GM18867 (cell line): ENCODE results near the gene LDLRAD4.

Experiments
- ATAC-seq: cut with Tn5 transposase; IDR thresholded peaks from one replicate; pipeline ENCODE4 v1.9.1; 2021; ENCODE audit warnings: mild to moderate bottlenecking, moderate library complexity; ENCODE audit not compliant: unreplicated experiment

Gene LDLRAD4

DNA sequence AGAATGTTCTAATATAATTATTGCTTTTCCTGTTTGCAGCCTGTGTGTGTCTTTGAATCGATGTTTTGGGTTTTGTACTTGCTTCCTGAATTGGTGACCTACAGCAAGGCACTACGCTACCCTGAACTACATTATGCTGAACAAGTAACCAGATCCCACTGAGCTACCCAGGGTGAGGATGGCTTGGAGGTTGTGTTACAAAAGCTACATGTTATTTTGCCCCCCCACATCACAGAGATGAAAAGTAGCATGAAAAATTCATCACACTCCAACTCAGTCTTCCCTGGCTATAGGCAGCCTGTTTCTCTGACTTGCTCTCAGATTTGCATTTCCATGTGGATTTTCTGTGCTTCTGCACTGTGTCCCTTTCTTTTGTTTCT lies 162.1 kb downstream of the LDLRAD4 start:
- ATAC-seq: no peak

DNA sequence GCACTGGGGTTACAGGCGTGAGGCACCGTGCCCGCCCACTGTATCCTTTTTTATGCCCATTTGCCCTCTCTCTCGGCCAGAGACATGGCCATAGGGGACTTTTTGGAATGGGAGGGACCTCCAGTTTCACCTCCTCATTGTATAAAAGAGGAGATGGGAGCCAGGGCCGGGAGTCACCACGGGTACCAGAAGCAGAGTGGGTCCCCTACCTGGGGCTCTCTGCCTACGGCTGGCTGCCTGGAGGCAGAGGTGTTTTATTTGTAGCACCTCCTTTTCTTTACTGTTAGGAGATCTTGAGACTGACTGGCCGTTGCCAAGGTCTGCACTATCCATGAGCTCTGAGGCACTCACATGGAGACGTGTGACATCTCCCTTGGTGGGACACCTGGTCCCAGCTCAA lies 162.8 kb downstream of the LDLRAD4 start:
- no peak for ATAC-seq

DNA sequence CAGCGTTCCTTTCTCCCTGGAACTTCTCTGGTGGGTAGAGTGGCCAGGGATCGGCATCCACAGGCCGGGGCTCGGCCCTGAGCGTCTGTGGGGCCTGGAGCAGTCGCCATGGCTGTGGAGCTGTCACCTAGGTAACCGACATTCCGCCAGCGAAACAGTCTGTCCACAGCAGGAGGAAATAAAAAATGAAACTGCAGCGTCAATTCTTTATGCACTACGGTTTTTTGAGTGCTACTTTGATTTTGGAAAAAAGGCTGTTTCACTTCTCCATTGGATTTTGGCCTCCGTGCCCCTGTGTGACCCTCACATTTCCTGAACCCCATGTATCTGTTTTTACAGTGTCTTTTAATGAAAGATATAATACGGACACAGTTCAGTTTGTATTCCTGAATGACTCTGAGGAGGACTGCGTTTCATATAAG lies 163.4 kb downstream of the LDLRAD4 start:
- ATAC-seq: peak; percentile 52

DNA sequence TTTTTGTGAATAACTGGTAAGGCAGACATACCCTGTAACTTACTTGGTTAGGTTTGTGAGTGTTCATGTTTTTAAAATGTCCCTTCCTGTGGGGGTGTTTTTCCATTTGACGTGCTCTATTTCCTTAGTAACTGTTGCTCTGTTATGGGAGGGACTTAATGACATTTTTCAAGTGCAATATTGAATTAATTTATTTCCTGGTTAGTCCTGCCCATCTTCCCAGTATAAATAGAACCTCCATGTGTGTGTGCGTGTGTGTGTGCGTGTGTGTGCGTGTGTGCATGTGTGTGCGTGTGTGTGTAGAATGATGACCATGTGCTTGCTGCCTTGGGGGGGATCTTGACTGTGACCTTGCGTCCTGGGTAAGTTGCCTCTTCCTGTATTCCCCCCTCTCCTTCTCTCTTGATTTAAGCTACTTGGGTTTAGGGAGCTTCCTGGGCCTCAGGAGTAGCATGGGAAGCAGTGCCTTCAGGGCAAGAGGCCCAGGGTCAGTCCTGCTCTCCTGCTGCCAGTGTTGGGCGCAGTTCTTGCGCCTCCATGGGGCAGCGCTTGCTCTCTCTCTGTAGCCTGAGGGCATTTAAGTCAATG lies 163.9 kb downstream of the LDLRAD4 start:
- no peak for ATAC-seq

DNA sequence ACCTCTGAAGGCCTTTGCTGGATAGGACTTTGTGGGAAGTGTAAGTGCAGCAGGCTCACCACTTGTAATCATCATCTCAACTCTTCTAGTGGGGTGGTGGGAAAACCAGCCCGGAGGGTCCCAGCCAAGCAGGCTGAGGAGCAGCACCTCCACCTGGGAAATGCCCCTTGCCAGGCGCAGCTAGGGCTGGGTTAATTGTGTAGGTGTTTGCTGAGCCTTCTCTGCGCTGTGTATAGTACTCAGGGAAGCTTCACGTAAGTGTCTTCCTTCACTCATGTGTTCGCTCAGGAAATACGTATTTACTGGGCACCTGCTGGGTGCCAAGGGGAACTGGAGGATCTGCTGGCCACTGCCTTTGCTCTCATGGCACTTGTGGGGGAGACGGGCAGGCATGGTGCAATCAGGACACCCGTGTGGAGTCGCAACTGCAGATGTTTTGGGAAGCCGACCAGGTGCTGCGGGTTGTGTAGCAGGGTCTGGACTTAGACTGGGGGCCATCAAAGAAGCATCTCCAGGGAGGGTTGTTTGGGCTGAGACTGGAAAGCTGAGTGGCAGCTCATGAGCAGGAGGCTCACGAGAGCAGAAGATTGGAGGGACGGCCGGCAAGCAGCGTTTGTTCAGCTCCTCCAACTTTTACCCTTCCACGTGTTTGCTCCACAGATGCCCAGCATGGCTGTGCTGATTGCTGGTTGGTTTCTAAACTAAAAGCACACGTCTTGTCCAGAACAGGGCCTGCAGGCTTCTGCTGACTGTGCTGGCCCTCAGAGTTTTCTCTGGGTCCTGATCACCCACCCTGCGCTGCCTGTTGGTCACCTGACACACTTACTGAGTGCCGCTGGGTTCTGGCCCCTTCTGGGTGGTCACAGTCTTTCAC lies 164.6 kb downstream of the LDLRAD4 start:
- no peak for ATAC-seq

DNA sequence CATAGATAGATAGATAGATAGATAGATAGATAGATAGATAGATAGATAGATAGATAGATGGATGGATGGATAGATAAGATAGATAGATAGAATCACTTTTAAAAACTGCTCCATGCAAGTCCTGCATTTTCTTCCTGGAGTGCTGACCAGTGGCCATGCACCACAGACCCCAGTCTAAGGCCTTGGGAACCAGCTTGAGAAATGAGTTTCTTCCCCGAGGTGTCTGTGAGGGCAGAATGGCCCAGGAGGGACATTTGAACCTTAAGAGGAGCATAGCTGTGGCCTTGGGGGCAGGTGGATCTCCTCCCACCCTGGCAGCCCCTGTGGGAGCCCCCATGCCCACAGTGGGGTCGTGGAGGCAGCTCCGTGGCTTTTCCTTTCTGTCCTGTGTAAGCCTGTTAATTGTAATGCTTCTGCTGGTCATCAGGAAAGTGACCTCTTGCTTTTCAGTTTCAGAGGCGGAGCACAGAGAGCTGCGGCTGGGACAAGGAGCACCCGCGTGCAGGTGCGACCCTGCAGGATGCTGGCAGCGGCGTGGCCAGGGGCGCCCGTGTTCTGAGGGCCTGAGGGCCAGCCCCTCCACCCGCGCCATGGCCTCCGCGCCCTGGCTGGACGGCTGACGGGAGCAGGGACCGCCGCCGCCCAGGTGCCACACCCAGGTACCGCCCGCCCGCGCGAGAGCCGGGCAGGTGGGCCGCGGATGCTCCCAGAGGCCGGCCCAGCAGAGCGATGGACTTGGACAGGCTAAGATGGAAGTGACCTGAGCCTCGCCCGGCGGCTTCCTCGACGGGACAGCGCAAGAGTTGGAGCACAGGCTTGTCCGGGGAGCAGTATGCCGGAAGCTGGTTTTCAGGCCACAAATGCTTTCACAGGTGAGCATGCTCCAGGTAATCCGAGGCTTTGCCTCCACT lies 168.6 kb downstream of the LDLRAD4 start:
- ATAC-seq: no peak

DNA sequence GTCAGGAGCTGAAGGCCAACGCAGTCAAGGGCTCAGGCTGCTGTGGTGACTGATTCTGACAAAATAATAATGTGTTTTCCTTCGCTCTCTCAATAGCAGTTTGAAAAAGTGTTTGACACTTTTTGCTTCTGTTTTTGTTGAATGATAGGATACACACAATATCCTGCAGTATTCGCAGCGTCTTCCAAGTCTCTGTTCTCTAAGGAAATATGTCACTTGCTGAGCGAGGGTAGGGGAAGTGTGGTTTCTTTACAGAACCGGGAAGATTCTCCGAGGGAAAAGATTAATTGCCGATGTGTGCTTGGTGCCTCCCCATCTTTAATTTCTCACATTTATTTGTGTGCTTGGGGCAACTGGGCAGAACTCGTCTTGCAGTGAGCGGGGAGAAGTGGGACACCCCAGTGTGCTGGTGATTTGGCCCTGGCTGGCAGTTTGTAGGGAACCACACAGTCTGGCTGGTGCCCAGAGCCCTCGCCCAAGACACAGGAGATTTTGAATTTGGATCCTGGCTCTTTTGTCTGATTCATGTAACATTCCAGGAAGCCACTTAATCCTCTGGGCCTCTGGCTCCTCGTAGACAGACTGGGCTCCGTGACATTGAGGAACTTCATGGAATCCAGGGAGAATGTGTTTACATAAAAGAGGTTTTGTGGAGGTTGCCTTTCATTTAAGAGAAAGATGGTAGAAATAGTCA lies 169.4 kb downstream of the LDLRAD4 start:
- ATAC-seq: no peak

DNA sequence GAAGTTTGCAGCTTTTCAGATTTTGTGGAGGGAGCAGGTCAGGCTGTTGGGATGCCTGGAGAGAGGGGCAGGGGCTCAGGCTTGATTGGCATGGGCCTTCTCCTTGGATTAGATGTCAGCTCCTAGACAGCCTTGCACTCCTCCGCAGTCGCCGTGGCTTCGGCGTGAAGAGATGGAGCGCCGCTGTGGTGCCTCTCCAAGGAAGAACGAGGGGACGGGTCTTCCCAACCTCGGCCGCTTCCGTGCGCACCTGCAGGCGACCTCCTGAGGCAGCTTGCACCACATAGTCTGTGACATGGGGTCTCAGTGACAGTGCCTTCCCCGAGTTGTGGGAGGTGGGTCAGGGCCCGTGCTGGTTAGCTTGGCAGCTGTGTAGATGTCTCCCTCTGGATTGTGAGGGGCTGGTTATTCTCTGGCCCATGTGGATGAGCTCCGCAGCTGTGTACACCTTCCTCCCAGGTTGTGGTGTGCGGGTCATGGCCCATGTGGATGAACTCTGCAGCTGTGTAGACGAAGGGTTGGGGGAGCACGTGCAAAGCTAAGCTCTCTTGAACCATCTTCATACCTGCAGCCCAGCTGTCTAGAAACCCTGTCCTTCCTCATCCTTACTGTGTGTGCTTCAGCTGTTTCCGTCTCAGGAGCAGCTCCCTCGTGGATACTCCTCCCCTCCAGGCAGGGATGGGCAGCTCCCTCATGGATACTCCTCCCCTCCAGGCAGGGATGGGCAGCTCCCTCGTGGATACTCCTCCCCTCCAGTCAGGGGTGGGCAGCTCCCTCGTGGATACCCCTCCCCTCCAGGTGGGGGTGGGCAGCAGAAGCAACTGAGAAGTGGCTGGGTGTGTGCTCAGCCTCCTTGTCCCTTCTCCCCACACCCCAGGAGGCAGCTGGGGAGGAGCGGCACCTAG lies 170.3 kb downstream of the LDLRAD4 start:
- ATAC-seq: no peak

DNA sequence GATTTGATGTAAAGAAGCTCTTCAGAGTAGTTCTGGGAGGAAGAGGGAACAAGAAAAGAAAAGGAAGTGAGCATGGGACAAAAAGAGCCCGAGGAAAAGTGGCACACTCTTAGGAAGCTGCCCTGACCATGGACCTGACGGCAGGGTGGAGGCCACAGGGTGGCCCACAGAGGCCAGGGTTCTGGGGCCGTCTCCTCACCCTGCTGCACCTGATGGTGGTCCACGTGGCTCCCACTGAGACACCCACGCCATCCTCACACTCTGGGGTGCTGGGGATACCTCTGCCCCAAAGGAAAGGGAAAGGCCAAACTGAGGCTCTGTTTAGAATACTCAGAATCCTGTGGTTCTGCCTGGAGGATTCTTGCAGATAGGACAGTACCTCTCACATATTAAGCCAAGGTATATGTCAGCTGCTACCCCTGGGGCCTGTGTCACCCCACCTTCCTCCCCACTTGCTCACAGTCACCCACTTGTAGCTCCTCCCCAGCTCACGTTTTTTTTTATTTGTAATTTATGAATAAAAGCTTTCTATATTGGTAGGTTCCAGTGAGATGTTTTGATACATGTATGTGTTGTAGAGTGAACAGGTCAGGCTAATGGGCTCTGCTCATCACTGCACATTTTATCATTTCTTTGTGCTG lies 171.1 kb downstream of the LDLRAD4 start:
- ATAC-seq: no peak

DNA sequence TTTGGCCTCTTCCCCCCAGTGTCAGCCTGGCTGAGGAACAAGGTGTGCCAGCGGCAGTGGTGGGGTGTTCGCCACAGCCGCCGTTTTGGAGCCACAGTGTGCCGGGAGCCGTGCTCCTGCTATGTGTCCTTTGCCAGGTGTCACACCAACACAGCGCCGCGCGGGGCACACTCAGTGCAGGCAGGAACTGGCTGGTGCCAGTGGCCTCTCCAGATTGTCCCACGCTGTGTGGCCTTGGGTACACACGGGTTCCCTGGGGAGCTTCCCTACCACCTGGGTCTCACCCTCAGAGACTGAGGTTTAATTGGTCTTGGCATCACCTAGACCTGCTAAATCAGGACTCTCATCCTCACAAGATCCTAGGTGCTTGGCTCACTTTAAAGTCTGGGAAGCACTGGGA lies 171.6 kb downstream of the LDLRAD4 start:
- ATAC-seq: no peak

DNA sequence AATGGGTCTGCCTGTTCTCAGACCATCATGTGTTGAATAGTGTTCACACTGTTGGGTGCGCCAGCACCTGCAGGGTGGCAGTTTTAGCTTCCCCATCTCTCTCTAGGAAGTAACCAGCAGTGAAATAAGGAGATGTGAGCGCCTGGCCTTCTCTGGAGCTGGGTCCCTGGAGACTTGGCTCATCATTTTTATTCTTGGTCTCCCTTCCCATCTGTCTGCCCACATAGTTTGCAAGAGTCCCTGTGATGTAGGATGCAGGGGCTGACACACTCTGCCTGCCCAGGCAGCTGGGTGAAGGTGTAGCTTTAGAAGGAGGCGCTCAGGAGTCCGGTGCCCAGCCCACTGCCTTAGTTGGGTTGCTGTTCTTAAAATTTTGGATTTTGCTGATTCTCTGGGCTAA lies 172.2 kb downstream of the LDLRAD4 start:
- no peak for ATAC-seq

DNA sequence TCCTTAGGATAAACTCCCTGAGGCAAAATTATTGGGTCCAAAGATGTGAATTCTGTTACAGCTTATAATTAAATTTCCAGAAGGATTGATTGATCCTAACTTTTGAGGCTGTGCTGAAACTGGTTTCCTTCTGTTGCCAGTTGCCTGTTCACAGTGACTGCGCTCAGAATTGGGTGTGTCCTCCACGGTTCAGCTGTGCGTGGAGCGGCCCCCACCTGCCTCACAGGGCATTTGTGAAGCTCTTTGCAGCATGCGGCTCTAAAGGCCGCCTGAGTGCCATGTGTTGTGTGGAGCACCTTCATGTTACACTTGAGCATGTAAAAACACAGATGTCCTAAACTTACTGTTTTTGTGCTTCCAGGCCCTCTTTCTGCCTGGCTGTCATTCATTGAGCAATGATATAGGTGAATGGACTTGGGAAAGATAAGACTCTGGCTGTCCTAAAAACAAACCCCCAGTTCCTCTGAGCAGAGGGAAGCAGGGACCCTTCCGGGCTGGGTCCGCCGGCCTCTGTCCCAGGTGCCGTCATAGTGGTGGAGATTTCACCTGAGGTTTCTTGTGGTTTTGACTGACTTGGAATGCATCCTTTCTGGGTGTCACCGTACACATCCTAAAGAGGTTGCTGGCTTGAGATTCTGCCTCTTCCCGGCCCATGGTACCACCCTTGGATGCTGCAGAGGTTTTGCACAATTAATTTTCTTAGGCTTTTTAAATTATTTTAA lies 173.6 kb downstream of the LDLRAD4 start:
- no peak for ATAC-seq

DNA sequence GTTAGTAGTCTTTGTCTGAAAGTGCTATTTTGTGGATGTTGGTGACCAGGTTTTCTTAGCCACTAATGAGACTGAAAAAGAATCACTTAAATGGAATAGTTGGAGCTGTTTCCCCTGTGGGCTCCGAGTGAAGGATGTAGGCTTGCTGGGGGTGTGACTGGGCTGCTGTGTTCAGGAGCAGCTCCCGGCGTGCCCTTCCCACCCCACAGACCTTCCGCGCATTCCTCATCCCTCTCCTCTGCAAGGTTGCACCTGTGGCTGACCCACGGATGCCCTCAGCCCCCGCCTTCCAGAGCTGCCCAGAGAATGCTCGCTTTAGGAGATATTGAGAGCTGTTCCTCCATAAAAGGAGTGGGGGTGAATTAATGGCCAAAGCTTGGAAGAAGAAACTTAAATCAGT lies 174.3 kb downstream of the LDLRAD4 start:
- ATAC-seq: no peak

DNA sequence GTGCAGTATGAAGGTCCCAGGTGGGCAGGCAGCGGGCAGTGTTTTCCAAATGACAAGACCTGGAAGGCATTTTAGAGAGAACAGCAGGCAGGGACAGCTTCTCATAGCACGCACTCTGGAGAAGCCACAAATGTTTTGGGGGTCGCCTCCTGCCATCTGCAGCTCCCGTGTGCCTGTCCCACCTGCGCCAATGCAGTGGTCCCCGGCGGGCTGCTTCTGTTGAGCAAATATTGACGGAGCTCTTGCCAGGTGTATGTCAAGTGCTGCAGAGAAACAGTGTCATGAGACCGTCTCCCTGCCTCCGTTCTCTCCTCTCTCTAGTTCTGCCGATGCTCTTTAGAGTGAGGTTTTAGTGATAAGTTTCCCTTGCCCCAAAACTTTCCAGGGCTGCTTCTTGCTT lies 174.8 kb downstream of the LDLRAD4 start:
- no peak for ATAC-seq

DNA sequence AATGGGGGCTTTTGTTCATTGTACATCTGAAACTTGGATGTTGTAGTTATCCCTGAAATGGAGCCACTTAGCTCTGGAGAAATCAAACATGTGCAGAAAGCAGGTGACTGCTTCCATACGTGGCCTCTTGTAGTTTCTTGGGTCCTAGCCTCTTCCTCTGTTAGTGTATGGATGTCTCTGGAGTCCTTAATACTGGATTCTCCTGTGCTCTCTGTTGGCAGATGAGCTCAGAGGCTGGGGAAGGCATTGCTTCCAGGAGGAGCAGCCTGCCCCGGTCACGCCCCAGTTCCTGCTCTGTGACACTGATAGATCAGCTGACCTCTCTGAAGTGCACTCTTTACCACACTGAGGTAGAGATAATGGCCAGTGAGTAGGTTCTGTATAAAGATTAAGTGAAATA lies 176.2 kb downstream of the LDLRAD4 start:
- no peak for ATAC-seq

DNA sequence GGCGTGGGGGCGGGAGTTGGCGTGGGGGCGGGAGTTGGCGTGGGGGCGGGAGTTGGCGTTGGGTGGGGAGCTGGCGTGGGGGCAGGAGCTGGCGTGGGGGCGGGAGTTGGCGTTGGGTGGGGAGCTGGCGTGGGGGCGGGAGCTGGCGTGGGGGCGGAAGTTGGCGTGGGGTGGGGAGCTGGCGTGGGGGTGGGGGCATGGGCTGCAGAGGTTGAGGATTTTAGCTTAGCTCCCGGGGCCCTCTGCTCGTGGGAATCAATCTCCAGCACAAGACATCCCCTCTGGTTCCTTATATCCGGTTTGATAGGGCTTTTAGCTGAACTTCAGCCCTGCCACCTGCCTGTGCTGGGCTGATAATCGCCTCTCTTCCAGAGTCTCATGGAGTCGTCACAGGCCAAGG lies 177.0 kb downstream of the LDLRAD4 start:
- no peak for ATAC-seq

DNA sequence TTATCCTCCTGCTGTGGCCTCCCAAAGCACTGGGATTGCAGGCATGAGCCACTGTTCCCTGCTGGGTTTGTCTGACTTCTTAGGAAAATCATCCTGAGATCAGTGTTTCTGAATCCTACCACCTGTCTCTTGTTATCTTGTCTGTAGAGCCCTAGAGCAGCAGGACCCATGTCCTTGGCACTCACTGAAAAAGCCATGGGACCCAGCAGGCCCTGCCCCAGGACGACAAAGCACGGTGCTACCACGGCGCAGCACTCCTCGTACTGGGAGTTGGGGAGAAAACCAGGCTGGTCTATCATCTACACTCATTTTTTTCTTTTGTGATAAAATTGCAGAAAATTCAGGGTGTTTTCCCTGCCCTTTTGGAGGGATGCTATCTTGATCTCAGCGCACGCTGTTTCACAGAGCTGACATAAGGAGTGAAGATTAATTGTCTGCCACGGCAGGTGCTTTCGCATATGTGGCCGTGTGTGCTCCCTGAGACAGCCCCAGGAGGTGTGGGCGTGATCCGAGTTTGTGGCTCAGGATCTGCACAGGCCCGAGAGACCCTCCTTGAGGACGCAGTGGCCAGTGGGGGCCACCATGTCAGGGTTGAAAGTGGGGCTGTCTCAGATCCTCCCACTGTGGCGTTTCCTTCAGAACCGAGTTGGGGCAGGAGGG lies 179.1 kb downstream of the LDLRAD4 start:
- ATAC-seq: no peak

DNA sequence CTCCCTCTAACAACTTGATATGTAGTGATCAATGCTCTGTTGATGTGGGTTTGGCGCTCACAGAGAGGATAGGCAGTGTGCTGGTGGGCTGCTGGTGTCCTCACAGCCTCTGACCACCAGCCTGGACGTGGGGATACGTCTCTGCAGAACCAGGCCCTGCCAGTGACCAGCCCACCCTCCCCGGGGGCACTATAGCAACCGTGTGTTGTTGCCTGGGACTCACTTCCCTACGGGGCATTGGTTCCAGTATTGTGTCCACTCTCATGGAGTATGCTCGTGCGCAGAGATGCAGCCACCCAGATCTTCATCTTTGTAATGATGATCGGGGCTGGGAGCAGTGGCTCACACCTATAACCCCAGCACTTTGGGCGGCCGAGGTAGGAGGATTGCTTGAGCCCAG lies 180.1 kb downstream of the LDLRAD4 start:
- ATAC-seq: no peak
